ENCODE results near the gene GNPTAB.

- TF ChIP-seq U2AF1 (optimal IDR thresholded peaks at IDR 0.05; ENCODE audit: low read depth, low read length) (no peak), IKZF5 (CRISPR knock-in tag; IDR thresholded peaks at IDR 0.05) (no peak), BRCA1 (CRISPR knock-in tag; IDR thresholded peaks at IDR 0.05) (no peak), MED13 (CRISPR knock-in tag; IDR thresholded peaks at IDR 0.05) (no peak), BCLAF1 (IDR thresholded peaks at IDR 0.05) (no peak), REST (IDR thresholded peaks at IDR 0.05; ENCODE audit: borderline replicate concordance in 1 of 2, low read depth in 1 of 2, low read length in 2 of 2) (no peak), ZNF407 (CRISPR knock-in tag; IDR thresholded peaks at IDR 0.05; ENCODE audit: not compliant biosample characterization) (no peak)
Measured at GRCh38 chr12:101809208-101809607, 21.6 kb downstream of the GNPTAB start.
